Liver (tissue), 9 donors: ENCODE data around the gene LILRB3. TPM values are rescaled to one million over a fixed set of nuclear protein-coding genes. Genes with fewer than 3 reads are reported as not detected.

Experiments used
- DNase-seq: peaks from one replicate; pipeline ENCODE4 v3.0.0-alpha.2; 2017; ENCODE audit warnings: low spot score
- H3K27ac ChIP-seq, 2 donors: one replicate each; pipeline ENCODE4 v1.7.0; 2013; ENCODE audit warnings: inconsistent platforms in 2 of 2, low read length in 2 of 2, control low read depth in 1 of 2, low read depth in 1 of 2, mild to moderate bottlenecking in 1 of 2
- H3K27me3 ChIP-seq, 4 donors: one replicate each; pipeline versions ENCODE4 v1.6.1 to v1.7.0; 2013; ENCODE audit warnings: low read length in 3 of 4, inconsistent platforms in 1 of 4, mild to moderate bottlenecking in 1 of 4, moderate library complexity in 1 of 4; ENCODE audit not compliant: control insufficient read depth in 4 of 4, insufficient read depth in 4 of 4
- H3K36me3 ChIP-seq, 4 donors: one replicate each; pipeline versions ENCODE4 v1.6.1 to v1.7.0; 2013; ENCODE audit warnings: low read length in 3 of 4, mild to moderate bottlenecking in 3 of 4, low read depth in 1 of 4, moderate library complexity in 1 of 4; ENCODE audit not compliant: control insufficient read depth in 4 of 4, insufficient read depth in 3 of 4
- H3K4me1 ChIP-seq, 4 donors: one replicate each; pipeline versions ENCODE4 v1.6.1 to v1.7.0; 2013; ENCODE audit warnings: low read length in 3 of 4, mild to moderate bottlenecking in 3 of 4, moderate library complexity in 1 of 4; ENCODE audit not compliant: control insufficient read depth in 4 of 4, insufficient read depth in 4 of 4
- H3K4me3 ChIP-seq, 3 donors: one replicate each; pipeline versions ENCODE4 v1.6.1 to v1.7.0; 2013; ENCODE audit warnings: low read length in 3 of 3, control low read depth in 1 of 3, low read depth in 1 of 3, mild to moderate bottlenecking in 1 of 3
- H3K9ac ChIP-seq, 2 donors: one replicate each; pipeline ENCODE4 v1.7.0; 2013; ENCODE audit warnings: low read length in 2 of 2, mild to moderate bottlenecking in 2 of 2, moderate library complexity in 2 of 2, control low read depth in 1 of 2, low read depth in 1 of 2
- H3K9me3 ChIP-seq, 4 donors: one replicate each; pipeline versions ENCODE4 v1.6.1 to v1.7.0; 2013; ENCODE audit warnings: low read length in 3 of 4; ENCODE audit not compliant: control insufficient read depth in 4 of 4
- EGR1 ChIP-seq, 2 donors: IDR thresholded peaks; 2 replicates each; pipeline ENCODE4 v1.6.1; 2016 to 2018; ENCODE audit warnings: antibody characterized with exemption in 2 of 2, low read depth in 2 of 2
- FOXA1 ChIP-seq: IDR thresholded peaks from 2 replicates; pipeline ENCODE4 v1.6.1; 2016; ENCODE audit warnings: antibody characterized with exemption
- FOXA2 ChIP-seq: IDR thresholded peaks from 2 replicates; pipeline ENCODE4 v1.6.1; 2016; ENCODE audit warnings: antibody characterized with exemption
- GABPA ChIP-seq, 2 donors: IDR thresholded peaks in 1 of 2; conservative IDR thresholded peaks in 1 of 2; 2 replicates each; pipeline ENCODE4 v1.6.1; 2016; ENCODE audit warnings: antibody characterized with exemption in 2 of 2, mild to moderate bottlenecking in 1 of 2, moderate library complexity in 1 of 2
- HNF4G ChIP-seq: IDR thresholded peaks from 2 replicates; pipeline ENCODE4 v1.6.1; 2016; ENCODE audit warnings: antibody characterized with exemption
- JUND ChIP-seq, 2 donors: IDR thresholded peaks; 2 replicates each; pipeline ENCODE4 v1.6.1; 2016; ENCODE audit warnings: antibody characterized with exemption in 2 of 2
- MAX ChIP-seq: IDR thresholded peaks from 2 replicates; pipeline ENCODE4 v1.6.1; 2016; ENCODE audit warnings: antibody characterized with exemption
- NR2F2 ChIP-seq: IDR thresholded peaks from 2 replicates; pipeline ENCODE4 v1.6.1; 2016; ENCODE audit warnings: antibody characterized with exemption
- RAD21 ChIP-seq, 2 donors: IDR thresholded peaks; 2 replicates each; pipeline ENCODE4 v1.6.1; 2016; ENCODE audit warnings: antibody characterized with exemption in 2 of 2, mild to moderate bottlenecking in 2 of 2
- RXRA ChIP-seq, 2 donors: IDR thresholded peaks; 2 replicates each; pipeline ENCODE4 v1.6.1; 2017 to 2018; ENCODE audit warnings: antibody characterized with exemption in 2 of 2, mild to moderate bottlenecking in 1 of 2
- SP1 ChIP-seq: IDR thresholded peaks from 2 replicates; pipeline ENCODE4 v1.6.1; 2018; ENCODE audit warnings: antibody characterized with exemption, mild to moderate bottlenecking
- TAF1 ChIP-seq: conservative IDR thresholded peaks from 2 replicates; pipeline ENCODE4 v1.6.1; 2016; ENCODE audit warnings: antibody characterized with exemption, mild to moderate bottlenecking
- YY1 ChIP-seq: IDR thresholded peaks from 2 replicates; pipeline ENCODE4 v1.6.1; 2016; ENCODE audit warnings: antibody characterized with exemption, mild to moderate bottlenecking
- WGBS: extraction: QIAGEN DNeasy Blood & Tissue Kit; methylation state at CpG from one replicate; pipeline ENCODE4 v1.1.7; 2013; 5-methylcytosine and 5-hydroxymethylcytosine counted together
- polyA plus RNA-seq, 2 donors: library from polyadenylated mRNA; stranded (reverse) in 1 of 2; unstranded in 1 of 2; fragments of 200-250 nt in 1 of 2; fragments of >200 nt in 1 of 2; fragmentation: Nextera tagmentation in 1 of 2; extraction: Ambion mirVana in 1 of 2; gene quantifications; one replicate each; pipeline versions ENCODE4 v1.2.1 to v1.2.3, GENCODE V29; 2013 to 2015
- total RNA-seq, 2 donors: library from RNA; depleted of rRNA; stranded (reverse); fragments of >200 nt; gene quantifications; one replicate each; pipeline ENCODE4 v1.2.3, GENCODE V29; 2014
- TF ChIP-seq, protein P1 (sequence below): fragments of 150-350 bp; IDR thresholded peaks from 2 replicates; pipeline ENCODE4 v1.5.1; 2017; ENCODE audit warnings: improper control_type of control experiment, low read depth, low read length; ENCODE audit not compliant: missing input control
- TF ChIP-seq, protein P2 (sequence below): IDR thresholded peaks from 2 replicates; pipeline ENCODE4 v1.6.1; 2016; ENCODE audit warnings: antibody characterized with exemption
- donor health status: healthy.
- donor health status: healthy.
- donor health status: healthy.
- donor health status: healthy.
- donor health status: healthy.

Gene LILRB3
- total and polyA plus RNA-seq, 4 donors = 2.2 to 10.5 (median 3.3) TPM

GRCh38 chr19:54179921-54180461 lies 42.8 kb downstream of the LILRB3 start:
- Histone ChIP-seq H3K9me3 (no peaks in the 10 kb centered on the region), H3K4me1 (no peaks in the 10 kb centered on the region), H3K27ac (no peak overlapping the region), H3K36me3 (peaks cover 0 to 16% (median 6%) of the 10 kb centered on the region in 4 donors), H3K9ac (no peak overlapping the region), H3K4me3 (no peak overlapping the region), H3K27me3 (no peaks in the 10 kb centered on the region)
- TF ChIP-seq TAF1 (no peak), RAD21 (IDR thresholded peaks at IDR 0.05) (peak in 1 of 2 donors; percentile 35)
- no peak for DNase-seq
- 74% methylated on average over 10 of the region's 10 CpGs for WGBS

- 93% methylated on average over 10 of the region's 10 CpGs for WGBS
- Histone ChIP-seq H3K4me3 (no peak overlapping the region), H3K9ac (no peak overlapping the region), H3K27ac (no peak overlapping the region), H3K4me1 (no peaks in the 10 kb centered on the region), H3K36me3 (peaks cover 0 to 16% (median 6%) of the 10 kb centered on the region in 4 donors), H3K9me3 (no peaks in the 10 kb centered on the region), H3K27me3 (no peaks in the 10 kb centered on the region)
- TF ChIP-seq RAD21 (IDR thresholded peaks at IDR 0.05) (no peak), YY1 (no peak), NR2F2 (no peak), HNF4G (no peak), GABPA (IDR thresholded peaks at IDR 0.05 in 1 of 2, conservative IDR thresholded peaks at IDR 0.05 in 1 of 2) (no peak), JUND (IDR thresholded peaks at IDR 0.05) (no peak), FOXA2 (no peak), FOXA1 (no peak), EGR1 (IDR thresholded peaks at IDR 0.05; ENCODE audit: low read depth in 2 of 2) (no peak), SP1 (no peak), RXRA (IDR thresholded peaks at IDR 0.05) (no peak), MAX (no peak)
- TF ChIP-seq, protein P1, sequence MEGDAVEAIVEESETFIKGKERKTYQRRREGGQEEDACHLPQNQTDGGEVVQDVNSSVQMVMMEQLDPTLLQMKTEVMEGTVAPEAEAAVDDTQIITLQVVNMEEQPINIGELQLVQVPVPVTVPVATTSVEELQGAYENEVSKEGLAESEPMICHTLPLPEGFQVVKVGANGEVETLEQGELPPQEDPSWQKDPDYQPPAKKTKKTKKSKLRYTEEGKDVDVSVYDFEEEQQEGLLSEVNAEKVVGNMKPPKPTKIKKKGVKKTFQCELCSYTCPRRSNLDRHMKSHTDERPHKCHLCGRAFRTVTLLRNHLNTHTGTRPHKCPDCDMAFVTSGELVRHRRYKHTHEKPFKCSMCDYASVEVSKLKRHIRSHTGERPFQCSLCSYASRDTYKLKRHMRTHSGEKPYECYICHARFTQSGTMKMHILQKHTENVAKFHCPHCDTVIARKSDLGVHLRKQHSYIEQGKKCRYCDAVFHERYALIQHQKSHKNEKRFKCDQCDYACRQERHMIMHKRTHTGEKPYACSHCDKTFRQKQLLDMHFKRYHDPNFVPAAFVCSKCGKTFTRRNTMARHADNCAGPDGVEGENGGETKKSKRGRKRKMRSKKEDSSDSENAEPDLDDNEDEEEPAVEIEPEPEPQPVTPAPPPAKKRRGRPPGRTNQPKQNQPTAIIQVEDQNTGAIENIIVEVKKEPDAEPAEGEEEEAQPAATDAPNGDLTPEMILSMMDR = no peak
- TF ChIP-seq, protein P2, sequence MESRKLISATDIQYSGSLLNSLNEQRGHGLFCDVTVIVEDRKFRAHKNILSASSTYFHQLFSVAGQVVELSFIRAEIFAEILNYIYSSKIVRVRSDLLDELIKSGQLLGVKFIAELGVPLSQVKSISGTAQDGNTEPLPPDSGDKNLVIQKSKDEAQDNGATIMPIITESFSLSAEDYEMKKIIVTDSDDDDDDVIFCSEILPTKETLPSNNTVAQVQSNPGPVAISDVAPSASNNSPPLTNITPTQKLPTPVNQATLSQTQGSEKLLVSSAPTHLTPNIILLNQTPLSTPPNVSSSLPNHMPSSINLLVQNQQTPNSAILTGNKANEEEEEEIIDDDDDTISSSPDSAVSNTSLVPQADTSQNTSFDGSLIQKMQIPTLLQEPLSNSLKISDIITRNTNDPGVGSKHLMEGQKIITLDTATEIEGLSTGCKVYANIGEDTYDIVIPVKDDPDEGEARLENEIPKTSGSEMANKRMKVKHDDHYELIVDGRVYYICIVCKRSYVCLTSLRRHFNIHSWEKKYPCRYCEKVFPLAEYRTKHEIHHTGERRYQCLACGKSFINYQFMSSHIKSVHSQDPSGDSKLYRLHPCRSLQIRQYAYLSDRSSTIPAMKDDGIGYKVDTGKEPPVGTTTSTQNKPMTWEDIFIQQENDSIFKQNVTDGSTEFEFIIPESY = no peak
- no peak for DNase-seq
These were observed 43.5 kb downstream of the LILRB3 start for GRCh38 chr19:54179262-54179852.
